ENCODE data around the gene LRRC4B. TPM values are rescaled to one million over a fixed set of nuclear protein-coding genes. Genes with fewer than 3 reads are reported as not detected.

Gene LRRC4B
- total RNA-seq, 1 donor: not detected

DNA sequence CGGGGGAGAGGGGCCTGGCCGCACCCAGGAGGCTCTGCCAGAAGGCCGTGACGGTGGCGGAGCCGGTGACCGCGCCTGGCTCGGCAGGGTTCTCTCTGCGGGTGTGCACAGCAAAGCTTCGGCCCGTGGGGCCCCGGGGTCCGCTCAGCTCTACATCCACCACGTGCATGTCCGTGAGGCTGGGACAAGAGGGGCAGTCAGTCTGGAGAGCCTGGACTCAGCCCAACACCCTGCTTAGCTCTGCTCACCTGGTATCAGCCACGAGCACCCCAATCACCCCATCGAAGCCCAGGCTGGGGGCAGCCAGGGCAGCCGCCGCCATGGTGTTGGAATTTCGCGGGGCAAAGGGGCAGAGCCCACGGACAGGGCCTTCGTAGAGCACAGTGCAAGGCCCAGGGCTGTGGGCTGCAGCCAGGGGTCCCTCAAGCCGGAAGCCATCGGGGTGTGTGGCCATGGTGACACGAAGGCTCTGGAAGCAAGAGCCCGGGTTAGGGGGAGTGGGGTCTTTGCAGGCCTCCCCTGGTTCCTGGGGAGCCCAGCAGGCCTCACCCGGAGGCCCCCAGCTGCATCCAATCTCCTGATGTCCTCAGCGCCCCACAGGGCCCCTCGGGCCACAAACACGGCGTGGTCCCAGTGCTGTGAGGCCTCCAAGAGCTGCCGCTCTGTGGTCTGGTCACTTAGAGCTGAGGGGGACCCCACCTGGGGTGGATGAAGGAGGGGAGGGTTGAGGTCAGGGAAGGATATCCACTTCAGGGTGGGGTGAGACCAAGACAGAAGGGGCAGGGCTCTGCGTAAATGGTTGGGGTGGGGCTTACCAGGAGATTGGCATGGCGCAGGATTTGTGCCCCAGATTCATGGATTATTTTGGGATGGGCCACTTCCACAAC, 55.9 kb downstream of the LRRC4B start:
- Histone ChIP-seq H3K4me3 (ENCODE audit: low read length) (no peak overlapping the region), H3K9me3 (ENCODE audit: low read depth, low read length) (no peaks in the 10 kb centered on the region), H3K27me3 (ENCODE audit: insufficient read depth, low read length) (no peaks in the 10 kb centered on the region), H3K4me1 (ENCODE audit: insufficient read depth, low read length) (peaks cover 10% of the 10 kb centered on the region)

DNA sequence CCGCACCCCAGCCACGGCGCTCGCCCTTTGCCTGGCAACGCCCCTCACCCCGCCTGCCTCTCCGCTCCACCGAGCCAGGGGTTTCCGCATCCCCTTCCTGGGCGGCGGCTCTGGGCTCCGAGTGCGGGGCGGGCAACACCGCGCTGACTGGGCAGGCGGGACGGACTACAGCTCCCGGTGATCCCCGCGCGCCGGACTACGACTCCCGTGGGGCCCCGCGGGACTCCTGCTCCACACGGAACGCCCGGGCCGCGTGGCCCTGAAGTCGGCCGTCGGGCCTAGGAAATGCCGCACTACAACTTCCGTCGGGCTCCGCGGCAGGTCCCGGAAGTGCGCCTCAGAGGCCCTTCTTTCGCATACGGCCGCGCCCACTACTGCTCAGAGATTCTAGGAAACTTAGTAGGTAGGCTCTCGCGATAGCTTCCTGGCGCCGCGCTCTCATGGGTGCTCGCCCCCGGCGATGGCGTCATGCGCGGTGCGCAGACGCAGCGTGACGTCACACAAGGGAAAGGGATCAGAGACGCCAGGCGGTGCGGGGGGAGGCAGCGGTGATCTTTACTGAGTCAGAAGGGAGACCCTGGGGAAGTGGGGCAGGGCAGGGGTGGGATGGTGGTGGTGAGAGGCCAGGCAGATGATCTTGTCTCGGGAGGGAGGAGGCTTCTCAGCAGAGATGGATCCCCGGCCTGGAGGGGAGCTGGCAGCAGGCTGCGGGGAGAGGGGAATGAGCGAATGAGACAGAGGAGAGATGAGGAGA, 57.0 kb downstream of the LRRC4B start, which contains the start of gene JOSD2:
Gene JOSD2, minus strand, starts transcription at position 123 of the 754 bp plus-strand sequence. CDS start 760 bp downstream, outside the sequence.
- peak within 1 kb of the TSS; percentile 56 for H3K4me3 ChIP-seq (ENCODE audit: low read length)
- no peaks in the 10 kb centered on the region for H3K27me3 ChIP-seq (ENCODE audit: insufficient read depth, low read length)
- no peaks in the 10 kb centered on the region for H3K9me3 ChIP-seq (ENCODE audit: low read depth, low read length)
- H3K4me1 ChIP-seq (ENCODE audit: insufficient read depth, low read length): peaks cover 10% of the 10 kb centered on the region

DNA sequence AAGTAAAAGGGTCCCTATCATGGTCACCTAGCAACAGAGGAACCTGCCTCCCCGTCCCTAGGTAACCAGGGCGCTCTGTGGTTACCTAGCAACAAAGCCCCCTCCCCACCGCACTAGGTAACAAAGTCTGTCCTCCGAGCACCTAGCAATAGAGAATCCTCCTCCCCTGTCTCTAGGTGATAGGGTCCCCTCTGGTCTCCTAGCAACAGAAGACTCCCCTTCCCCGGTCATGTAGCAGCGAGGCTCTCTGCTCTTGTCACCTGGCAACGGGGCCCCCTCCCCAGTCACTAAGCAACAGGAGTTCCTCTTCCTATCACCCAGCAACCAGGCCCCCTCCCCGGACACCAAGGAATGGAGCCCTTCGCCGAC, 57.6 kb downstream of the LRRC4B start:
- H3K9me3 ChIP-seq (ENCODE audit: low read depth, low read length): no peaks in the 10 kb centered on the region
- no peaks in the 10 kb centered on the region for H3K27me3 ChIP-seq (ENCODE audit: insufficient read depth, low read length)
- peak overlapping the region; percentile 56 for H3K4me3 ChIP-seq (ENCODE audit: low read length)
- peaks cover 10% of the 10 kb centered on the region for H3K4me1 ChIP-seq (ENCODE audit: insufficient read depth, low read length)

DNA sequence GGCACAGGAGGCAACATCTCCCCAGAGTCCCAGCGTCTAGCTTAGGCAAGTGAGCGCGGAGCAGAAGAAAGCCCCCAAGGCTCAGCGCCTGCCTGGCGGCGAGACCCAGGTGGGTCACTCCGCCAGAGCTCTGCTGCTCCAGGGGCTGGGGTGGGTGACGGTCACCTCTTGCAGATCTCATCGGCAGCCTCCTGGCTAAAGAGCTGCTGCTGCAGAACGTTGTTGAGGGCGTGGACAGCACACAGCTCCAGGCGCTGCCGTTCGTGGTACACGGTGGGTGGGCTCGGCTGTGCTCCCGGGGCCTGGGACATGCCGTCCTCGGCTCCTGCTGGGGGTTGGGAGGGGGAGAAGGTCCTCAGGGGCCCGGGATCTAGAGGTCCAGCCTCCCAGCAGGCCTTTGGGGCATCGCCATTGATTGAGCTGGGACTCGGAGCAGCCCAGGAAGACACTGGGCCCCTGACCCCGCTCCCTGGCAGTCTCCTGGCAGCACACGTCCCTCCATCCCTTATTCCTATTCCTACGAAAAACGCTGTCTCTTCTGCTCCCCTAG, 58.0 kb downstream of the LRRC4B start:
- no peaks in the 10 kb centered on the region for H3K9me3 ChIP-seq (ENCODE audit: low read depth, low read length)
- H3K4me3 ChIP-seq (ENCODE audit: low read length): peak overlapping the region; percentile 56
- peaks cover 10% of the 10 kb centered on the region for H3K4me1 ChIP-seq (ENCODE audit: insufficient read depth, low read length)
- no peaks in the 10 kb centered on the region for H3K27me3 ChIP-seq (ENCODE audit: insufficient read depth, low read length)

DNA sequence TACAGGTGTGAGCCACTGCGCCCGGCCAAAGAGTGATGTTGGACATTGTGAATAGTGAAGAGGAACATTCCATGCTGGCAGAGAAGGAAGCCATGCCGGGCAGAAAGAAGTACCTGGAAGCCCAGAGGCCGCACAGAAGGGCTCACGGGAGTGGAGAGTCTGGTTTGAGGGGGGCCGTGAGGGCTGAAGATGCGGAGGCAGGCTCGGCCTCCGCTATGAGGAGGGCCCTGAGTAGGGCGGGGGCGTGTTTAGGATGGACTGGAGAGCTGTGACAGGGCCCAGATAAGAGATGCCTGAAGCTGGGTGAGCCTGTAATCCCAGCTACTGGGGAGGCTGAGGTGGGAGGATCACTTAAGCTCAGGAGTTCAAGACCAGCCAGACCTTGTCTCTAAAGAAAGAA, 58.9 kb downstream of the LRRC4B start:
- Histone ChIP-seq H3K4me1 (ENCODE audit: insufficient read depth, low read length) (peaks cover 10% of the 10 kb centered on the region), H3K4me3 (ENCODE audit: low read length) (no peak overlapping the region), H3K27me3 (ENCODE audit: insufficient read depth, low read length) (no peaks in the 10 kb centered on the region), H3K9me3 (ENCODE audit: low read depth, low read length) (no peaks in the 10 kb centered on the region)

DNA sequence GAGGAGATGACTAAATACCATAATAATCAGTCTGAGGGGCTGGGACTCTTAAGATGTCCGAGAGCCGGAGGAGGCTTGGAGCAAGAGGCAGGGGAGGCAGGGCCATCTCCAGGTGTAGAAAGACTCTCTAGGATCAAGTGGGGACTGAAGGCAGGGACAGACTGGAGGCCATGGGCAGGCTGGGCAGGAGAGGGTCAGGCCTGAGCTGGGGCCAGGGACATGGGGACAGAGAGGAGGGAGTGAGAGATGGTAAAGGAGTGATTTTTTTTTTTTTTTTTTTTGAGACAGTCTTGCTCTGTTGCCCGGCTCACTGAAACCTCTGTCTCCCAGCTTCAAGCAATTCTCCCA, 59.4 kb downstream of the LRRC4B start:
- Histone ChIP-seq H3K27me3 (ENCODE audit: insufficient read depth, low read length) (no peaks in the 10 kb centered on the region), H3K4me3 (ENCODE audit: low read length) (no peak overlapping the region), H3K4me1 (ENCODE audit: insufficient read depth, low read length) (peaks cover 10% of the 10 kb centered on the region), H3K9me3 (ENCODE audit: low read depth, low read length) (no peaks in the 10 kb centered on the region)

DNA sequence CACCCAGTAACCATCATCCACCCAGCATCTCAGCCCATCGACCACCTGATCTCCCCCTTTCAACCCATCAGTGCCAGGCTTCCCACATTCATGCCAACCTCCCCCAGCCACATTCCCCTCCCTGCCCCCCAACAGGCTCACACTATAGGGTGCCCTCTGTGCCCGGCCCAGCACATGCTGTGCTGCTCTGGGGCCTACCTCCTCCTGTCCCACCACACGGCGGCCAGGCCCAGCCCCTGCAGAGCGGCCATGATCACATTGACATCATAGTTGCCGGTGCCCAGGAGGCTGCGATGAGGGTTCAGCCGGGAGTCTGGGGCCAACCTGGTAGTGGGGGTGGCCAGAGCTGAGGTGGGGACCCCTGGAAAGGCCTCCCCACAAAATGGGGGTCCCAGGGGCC, 60.9 kb downstream of the LRRC4B start:
- no peaks in the 10 kb centered on the region for H3K9me3 ChIP-seq (ENCODE audit: low read depth, low read length)
- no peaks in the 10 kb centered on the region for H3K27me3 ChIP-seq (ENCODE audit: insufficient read depth, low read length)
- peaks cover 10% of the 10 kb centered on the region for H3K4me1 ChIP-seq (ENCODE audit: insufficient read depth, low read length)
- H3K4me3 ChIP-seq (ENCODE audit: low read length): no peak overlapping the region

DNA sequence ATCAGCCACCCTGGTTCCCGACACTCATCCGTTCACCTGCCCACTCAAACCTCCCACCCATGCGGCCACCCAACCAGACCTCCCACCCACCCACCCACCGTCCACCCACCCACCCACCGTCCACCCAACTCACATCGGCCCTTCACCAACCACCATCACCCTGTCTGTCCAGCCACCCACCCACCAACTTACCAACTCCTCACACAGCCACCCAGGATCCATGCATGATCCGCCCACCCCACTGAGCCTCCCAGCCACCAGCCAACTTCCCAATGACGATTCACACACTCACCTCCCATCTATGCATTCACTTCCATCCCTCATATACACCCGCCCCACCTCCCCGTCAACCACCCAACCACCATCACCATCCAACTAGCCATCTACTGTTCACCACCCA, 61.5 kb downstream of the LRRC4B start:
- H3K4me1 ChIP-seq (ENCODE audit: insufficient read depth, low read length): peaks cover 10% of the 10 kb centered on the region
- H3K4me3 ChIP-seq (ENCODE audit: low read length): no peak overlapping the region
- H3K9me3 ChIP-seq (ENCODE audit: low read depth, low read length): no peaks in the 10 kb centered on the region
- no peaks in the 10 kb centered on the region for H3K27me3 ChIP-seq (ENCODE audit: insufficient read depth, low read length)

DNA sequence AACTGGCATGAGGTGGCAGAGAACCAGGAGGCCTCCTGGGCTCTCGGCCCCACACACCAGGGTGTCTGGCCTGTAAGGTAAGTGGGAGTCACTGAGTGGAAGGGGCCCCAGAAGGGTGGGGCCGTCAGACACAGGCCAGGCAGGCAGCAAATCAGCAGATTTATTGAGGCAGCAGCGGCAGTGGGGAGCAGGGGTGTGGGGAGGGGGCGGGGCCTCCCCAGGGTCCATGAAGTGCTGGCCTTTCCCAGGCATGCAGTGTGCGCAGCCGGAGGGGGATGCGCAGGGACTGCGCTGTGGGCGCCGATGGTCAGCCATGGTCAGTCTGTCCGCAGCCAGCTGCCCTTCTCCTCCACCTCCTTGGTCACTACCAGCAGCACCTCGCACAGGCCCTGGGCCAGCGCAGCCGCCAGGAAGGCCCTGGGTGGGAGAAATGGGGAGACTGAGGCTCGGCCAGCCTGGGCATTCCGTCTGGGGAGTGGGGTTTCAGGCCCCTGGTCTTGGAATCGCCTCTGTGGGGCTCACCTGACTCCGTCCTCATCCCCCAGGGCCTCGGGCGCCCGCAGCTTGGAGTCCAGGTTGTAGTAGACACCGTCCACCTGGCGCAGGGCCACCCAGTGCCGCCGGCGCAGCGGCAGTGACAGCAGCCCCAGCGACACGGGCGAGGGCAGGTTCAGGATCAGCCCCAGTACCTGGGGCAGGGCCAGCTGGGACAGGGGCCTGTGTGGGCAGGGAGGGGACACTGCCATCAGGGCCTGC, 62.2 kb downstream of the LRRC4B start:
- Histone ChIP-seq H3K27me3 (ENCODE audit: insufficient read depth, low read length) (no peaks in the 10 kb centered on the region), H3K4me1 (ENCODE audit: insufficient read depth, low read length) (peaks cover 10% of the 10 kb centered on the region), H3K9me3 (ENCODE audit: low read depth, low read length) (no peaks in the 10 kb centered on the region), H3K4me3 (ENCODE audit: low read length) (no peak overlapping the region)

DNA sequence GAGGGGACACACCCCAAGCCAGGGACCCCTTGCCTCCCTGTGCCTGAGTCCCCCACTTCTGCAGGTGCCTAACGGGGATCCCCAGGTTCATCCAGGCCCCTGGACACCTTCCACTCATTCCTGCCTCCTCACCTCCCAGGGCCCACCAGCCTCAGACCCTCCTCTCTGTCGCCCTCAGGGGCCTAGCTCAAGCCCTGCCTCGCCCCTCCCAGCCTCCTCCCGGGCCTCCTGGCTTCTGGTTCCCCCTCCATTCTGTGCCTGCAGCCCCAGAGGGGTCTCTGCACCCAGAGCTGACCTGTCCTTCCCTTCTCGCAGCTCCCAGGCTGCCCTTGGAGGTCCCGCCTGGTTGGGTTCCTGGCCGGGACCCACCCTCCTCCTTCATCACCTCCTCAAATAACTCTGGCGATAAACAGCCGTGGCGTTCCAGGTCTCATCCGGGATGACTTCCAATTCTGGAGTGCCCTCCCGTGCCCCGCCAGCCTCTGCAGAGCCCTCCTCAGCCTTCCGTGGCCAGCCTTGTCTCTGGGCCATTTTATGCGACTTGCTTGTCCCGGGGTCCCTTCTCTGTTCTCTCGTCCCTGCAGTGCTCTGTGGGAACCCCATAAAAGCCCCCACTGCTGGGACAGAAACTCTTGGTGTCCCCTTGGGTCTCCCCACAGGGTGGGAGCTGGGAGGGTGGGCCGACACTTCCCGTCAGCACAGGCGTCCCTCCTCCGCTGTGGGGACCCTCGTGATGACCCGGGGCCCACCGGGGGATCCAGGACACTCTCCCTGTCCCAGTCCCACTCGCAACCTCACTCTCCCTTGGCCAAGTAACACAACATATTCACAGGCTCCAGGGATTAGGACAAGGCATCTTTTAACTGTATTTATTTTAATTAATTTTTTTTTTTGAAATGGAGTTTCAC, 66.4 kb downstream of the LRRC4B start:
- no peaks in the 10 kb centered on the region for H3K27me3 ChIP-seq (ENCODE audit: insufficient read depth, low read length)
- H3K4me1 ChIP-seq (ENCODE audit: insufficient read depth, low read length): no peaks in the 10 kb centered on the region
- no peaks in the 10 kb centered on the region for H3K9me3 ChIP-seq (ENCODE audit: low read depth, low read length)
- H3K4me3 ChIP-seq (ENCODE audit: low read length): no peak overlapping the region

DNA sequence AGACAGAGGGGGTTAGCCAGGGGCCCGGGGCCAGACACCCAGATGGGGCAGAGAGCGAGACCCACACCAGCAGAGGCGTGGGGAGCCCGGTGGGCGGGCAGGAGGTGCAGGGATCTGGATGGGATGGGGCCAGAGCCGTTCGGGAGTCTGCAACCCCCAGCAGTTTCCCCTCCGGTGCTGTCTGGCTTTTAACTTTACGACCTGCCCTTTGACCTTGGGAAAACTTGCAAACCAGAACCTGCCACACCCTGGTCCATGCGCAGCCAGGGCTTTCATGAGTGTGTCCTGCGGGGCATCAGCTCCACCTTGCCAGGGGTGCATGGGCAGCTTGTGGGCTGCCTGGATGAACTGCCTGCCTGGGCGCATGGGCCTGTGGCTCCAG, 67.1 kb downstream of the LRRC4B start:
- Histone ChIP-seq H3K9me3 (ENCODE audit: low read depth, low read length) (no peaks in the 10 kb centered on the region), H3K4me1 (ENCODE audit: insufficient read depth, low read length) (no peaks in the 10 kb centered on the region), H3K27me3 (ENCODE audit: insufficient read depth, low read length) (no peaks in the 10 kb centered on the region), H3K4me3 (ENCODE audit: low read length) (no peak overlapping the region)

DNA sequence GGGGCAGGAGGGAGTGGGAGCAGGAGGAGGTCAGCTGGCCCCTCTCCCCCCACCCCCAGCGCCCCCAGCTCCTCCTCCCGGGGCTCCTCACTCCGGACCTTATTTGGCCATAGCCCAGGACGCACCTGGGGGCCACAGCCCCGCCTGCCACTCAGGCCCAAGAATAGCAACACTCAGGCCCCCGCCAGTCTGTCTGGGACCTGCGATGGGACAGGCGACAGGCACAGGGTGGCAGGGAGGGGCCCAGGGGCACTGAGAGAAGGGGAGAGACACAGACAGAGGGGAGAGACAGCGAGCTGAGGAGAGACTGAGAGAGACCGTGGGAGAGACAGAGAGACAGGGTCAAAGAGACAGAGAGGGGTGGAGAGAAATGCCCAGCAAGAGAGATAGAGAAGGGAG, 67.5 kb downstream of the LRRC4B start:
- H3K27me3 ChIP-seq (ENCODE audit: insufficient read depth, low read length): no peaks in the 10 kb centered on the region
- H3K9me3 ChIP-seq (ENCODE audit: low read depth, low read length): no peaks in the 10 kb centered on the region
- no peak overlapping the region for H3K4me3 ChIP-seq (ENCODE audit: low read length)
- no peaks in the 10 kb centered on the region for H3K4me1 ChIP-seq (ENCODE audit: insufficient read depth, low read length)

DNA sequence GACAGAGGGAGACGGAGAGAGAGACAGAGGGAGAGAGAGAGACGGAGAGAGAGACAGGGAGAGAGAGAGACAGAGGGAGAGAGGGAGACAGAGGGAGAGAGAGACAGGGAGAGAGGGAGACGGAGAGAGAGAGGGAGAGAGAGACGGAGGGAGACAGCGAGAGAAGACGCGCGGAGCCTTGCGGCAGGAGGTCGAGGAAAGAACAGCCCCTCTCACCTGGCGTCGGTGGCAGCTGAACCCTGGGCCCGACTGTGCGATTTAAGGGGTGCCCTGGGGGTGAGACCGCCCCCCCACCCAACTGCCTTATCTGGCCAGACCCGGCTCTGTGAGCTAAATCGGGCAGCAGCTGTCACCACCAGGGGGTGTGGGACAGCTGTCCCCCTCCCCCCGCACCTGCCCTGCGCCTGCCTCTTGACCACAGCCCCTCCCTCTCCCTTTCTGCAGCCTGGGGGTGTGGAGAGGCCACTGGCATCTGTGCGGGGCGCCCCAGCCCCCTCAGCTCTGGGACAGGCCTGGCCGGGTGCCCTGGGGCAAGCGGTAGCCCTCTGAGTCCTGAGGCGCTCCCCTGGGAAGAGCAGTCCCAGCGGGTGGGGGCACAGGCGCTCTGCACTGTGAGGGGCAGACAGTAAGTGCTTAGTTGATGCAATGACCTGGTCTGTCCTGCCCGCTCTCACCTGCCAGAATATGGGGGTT, 68.0 kb downstream of the LRRC4B start:
- Histone ChIP-seq H3K9me3 (ENCODE audit: low read depth, low read length) (no peaks in the 10 kb centered on the region), H3K27me3 (ENCODE audit: insufficient read depth, low read length) (no peaks in the 10 kb centered on the region), H3K4me3 (ENCODE audit: low read length) (no peak overlapping the region), H3K4me1 (ENCODE audit: insufficient read depth, low read length) (no peaks in the 10 kb centered on the region)
